Stimulated activated CD4-positive, alpha-beta T cell treated with anti-CD3 and anti-CD28 coated beads, TNF-alpha, amount 100 ng/mL, for 1 hour (primary cell): ENCODE measurements around the gene RUNX1.

Source experiments
- DNase-seq, 3 donors: peaks; one replicate each; pipeline ENCODE4 v3.0.0-alpha.2; 2020; ENCODE audit warnings: low read depth in 3 of 3, low spot score in 1 of 3

Gene RUNX1

DNA sequence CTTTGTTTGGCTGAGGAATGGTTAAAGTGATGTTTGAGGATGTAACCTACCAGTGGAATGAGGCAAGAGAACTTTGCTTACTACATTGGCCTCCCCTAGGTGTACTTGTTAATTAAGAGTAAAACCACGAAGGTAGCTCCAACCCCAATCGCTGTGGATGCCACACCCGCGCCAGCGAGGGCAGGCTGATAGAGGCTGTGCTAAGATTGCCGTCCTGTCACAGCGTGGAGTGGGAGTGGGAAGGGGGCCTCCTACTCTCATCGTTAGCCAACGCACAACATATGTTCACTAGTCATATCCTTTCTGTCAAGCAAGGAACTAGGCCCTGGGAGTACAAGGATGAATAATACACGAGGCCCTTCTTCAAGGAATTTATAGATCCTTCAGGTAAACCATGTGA lies 99.6 kb downstream of the RUNX1 start:
- no peak for DNase-seq

DNA sequence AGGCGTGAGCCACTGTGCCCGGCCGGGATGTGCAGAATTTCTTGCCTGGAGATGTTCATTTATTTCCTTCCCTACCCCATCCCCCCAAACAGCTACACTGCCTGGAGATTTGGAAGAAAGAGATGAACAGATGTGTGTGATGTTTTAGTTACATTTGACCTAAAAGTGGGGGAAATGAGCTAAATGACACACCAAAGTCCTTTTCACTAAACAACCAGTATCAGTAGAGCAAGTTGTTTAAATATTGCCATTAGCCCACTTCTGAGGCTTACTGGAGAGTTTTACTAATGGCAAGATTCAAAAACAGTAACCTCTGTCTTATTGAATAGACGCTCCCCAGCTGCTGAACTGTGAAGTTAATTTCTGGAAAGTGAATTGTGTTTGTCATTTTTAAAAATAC lies 100.1 kb downstream of the RUNX1 start:
- DNase-seq = no peak

DNA sequence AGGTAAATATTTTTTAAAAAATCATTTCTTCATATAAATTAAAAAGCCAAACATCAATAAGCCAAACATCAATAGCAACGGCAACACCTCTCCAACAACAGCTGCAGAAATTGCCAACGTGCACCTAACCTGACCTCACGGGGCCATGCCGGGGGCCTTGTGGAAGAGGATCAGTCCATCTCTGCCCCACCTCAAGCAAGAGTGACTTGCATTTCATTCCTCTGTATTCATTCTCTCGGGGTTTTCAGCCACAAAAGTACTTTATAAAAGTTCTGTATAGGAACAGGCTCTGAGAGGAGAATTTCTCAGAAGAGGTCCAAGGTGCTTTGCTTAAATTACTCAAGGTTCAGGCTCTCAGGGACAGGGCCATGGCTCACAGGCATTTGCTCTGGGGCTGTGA lies 100.9 kb downstream of the RUNX1 start:
- DNase-seq = no peak

DNA sequence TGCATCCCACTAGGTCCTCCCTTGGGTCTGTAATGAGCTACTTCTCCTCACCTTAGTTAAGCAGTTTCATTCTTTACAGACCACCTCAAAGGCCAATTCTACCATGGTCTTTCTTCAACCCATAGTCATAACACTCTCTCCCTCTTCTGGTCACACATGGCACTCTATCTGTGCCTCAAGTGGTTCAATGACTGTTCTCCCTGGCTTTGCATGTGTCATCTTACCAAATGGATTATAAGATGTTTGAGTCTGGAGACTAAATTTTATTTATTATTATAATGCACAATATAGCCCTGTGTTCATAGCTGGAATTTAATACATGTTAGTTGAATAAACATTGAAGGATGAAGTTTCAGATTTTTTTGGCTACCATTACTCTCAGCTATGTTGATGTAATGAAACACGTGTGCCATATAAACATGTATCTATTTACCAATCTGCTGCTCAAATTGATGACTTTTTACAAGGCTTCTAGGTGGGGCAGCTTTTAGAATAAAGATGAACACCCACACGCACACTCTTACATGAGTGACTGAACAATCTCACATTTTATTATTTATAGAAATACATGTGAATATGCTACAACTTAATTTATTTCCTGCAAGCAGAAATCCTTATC lies 102.1 kb downstream of the RUNX1 start:
- DNase-seq = no peak

DNA sequence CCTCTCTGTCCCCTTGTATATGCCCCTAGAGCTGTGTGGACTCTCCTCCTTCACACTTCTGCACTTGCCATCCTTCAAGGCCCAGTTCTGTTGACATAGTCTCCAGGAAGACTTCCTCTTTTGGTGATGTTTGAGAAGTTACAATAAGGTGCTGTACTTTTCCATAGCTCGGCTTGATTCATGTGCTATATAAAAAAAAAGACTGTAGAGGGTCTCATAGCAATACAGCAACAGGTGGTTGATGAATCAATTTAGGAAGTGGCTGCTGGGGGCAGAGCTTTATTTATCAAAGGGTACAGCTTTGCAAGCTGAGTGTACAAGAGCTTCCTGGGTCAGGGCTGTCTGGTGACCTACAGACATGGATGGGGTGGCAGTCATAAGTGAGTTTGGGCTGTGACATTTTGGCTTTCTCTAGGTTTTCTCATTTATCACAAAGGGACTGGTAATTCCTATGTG lies 102.7 kb downstream of the RUNX1 start:
- DNase-seq = no peak

DNA sequence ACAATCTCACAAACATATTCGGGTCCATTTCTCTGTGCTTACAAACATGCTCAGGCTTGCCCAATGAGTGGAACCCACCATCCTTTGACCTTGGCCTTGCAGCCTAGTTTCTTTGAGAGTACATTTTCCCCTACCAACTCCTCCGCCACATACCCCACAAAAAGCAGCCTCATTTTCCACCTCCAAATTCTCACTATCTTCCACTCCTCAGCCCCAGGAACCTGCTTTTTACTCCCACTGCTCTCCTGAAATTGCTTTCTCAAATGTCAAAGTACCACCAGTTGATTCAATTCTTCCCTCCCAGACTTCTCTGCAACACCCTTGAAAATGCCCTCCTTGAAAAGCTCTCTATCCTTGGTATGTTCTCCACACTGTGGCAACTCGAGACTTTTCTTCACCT lies 103.8 kb downstream of the RUNX1 start:
- DNase-seq = no peak

DNA sequence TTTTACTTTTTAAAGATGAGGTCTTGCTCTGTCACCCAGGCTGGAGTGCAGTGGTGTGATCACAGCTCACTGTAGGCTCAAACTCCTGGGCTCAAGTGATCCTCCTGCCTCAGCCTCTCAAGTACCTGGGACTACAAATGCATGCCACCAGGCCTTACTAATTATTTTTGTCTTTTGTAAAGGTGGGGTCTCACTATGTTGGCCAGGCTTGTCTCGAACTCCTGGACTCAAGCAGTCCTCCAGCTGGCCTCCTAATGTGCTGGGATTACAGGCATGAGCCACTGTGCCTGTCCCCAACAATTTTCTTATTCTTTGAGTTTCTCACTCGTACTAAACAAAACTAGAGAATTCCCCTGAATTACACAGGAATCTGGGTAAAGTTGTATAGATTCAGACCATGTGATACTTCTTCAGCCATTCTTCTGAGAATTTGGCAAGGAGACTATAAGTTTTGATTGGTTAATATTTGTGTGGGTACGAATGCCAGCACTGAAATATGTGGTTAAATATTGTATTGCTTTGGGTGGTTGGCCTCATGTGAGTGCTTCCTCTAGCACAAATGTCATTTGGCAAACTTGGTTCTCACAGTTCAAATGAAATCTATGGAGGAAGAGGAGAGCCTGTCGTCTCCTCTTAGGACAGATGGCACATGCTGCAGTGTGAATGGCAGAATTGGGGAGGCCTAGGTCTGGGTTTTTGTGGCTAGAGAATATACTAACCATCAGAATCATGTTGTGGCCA lies 104.9 kb downstream of the RUNX1 start:
- DNase-seq = no peak

DNA sequence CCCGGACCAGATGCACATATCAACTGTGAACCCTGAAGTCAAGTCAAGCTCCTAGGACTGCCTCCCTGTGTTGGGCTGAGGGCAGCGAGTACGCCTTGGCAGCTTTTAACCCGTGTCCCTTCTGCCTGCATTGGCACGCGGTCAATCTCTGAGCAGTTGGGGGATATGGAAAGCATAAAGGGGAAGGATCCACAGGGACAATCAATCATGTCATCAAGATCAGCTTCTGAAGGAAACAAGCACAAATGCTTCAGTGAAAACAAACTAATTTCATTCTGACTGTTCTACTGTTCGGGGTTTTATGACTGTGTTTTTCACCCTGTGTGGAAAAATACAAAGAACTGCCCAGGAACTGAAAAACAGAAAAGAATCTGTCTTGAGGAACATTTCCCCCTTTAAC lies 106.2 kb downstream of the RUNX1 start:
- no peak for DNase-seq

DNA sequence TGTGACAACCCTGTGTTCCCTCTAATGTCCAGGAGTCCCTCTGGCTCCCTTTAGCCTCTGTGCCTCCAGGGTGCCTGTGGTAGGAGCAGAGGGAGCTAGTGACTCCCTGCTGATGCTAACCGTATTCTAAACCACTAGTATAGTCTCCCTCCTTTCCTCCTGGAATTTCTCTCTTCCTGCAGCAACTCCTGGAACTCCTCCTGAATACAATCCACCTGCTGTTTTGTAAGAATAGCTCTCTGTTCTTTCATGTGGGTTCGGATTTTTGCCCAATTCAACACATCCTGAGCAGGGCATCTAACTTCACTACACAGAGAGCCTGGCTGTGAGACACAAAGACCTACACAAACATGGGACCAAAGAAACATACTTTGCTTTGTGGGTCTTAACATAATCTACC lies 107.9 kb downstream of the RUNX1 start:
- no peak for DNase-seq

DNA sequence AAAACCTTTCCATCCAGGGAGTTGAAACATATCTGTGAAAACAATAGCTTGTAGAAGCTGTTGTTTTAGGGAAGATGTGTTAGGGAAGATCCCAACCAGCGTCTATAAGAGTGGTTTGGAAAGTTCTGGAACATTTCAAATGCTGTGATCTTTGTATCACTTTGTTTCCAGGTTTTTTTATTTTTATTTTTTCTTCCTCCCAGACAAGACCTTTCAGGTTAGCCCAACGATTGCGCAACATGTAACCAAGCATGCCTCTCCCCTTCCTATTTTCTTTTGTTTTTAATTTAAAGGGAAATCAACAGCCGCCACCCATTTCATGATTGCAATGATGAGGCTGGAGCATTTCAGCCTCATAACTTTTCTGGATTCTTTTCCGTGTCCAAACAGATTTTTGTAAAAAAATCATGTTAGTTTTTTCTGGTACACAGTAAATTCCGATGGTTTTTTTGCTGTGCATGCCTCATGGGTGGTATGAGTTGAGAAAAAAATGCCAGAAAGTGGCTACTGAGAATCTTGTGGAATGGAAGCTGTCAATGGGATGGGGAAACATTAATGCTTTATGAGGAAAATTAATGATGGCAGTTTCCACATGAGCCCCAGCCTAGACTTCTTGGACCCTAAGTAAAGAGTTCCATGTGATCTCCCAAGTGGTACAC lies 109.3 kb downstream of the RUNX1 start:
- no peak for DNase-seq

DNA sequence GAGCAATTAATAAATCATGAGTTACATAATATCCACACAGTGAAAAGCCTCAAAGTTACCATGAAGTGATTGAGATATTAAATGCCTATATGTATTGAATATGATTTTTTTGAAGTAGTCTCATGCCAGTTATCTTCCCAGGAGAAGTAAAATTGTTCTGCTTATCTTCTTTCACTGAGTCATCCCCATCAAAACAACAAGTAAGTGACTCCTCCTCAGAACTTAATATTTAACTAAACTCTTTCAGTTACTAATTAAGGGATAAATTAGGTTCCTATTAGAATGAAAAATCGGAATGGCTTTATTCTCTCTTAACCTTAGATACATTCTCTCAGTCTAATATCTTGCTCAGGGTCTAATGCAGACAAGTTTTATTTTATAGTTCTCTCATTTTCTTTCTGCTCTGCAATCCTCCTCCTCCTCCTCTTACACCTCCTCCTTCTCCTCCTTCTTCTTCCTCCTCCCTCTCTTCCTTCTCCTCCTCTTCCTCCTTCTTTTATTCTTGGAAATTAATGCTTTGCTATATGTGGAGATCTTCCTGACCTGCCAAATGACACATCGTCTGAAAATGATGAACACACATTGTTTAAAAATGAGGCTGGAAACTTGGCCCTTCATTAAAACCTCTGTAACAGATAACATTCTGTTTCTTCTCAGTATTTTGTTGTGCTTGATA lies 110.9 kb downstream of the RUNX1 start:
- no peak for DNase-seq

DNA sequence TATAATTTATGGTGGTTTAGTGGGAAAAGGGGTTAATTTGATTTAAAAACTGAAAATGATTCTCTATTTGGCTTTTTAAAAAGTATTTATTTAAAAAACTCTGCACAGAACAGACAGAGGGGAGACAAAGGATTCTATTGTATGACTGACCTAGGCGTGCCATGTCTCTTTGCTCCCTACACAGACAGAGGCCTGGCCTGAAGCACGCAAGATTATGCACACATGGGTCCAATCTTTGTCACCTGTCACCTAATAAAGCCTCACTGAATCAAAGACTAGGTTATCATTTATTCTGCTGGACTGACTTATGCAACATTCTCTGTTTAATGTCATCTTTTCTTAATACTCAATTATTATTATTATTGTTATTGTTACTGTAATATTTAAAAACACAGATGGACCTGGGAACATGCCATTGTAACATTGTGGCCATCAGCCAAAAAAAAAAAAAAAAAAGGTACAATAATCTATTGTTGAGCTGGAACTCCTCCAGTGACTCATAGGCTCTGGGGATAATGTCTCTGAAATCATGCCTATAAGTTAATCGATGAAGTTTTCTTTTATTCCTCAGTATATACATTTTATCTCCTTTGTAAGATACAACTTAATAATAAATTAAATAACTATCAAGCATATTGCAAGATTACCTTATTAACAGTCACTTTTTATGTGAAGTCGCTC lies 112.1 kb downstream of the RUNX1 start:
- no peak for DNase-seq

DNA sequence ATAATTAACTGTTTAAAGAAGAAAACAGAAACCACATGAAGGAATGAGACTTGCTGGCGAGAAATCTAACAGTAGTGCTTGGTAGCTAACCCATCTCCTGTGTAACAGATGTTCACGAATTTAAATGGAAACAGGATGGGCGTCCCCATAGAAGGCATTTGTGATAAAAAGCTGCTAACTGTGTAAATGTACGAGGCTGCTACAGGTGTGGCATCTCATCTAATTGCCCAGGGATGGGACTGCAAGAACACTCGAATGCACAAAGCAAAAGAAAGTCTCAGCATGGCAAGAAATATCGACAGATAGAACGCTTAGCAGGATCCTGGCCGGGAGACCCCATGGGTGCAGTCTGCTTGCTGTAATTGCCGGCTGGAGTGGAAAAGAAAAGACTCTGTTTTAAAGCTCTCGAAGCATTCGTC lies 112.7 kb downstream of the RUNX1 start:
- DNase-seq = no peak

DNA sequence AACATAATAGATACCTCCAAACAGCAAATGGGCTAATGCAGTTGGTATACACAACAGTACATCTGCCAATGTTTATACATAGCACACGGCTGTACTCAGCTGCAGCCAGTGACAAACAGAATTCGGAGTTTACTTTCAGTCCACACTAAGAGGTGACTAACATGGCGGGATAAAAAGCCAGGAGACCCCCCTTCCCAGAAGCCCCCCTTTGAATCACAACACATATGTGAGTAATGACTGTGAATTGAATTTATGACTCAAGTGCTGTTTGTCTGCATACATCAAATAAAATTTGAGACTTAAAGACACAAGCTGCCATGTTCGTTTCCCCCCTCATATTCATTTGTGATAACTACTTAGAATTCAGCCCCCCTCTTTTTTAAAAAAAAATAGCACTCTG lies 113.2 kb downstream of the RUNX1 start:
- DNase-seq = no peak

DNA sequence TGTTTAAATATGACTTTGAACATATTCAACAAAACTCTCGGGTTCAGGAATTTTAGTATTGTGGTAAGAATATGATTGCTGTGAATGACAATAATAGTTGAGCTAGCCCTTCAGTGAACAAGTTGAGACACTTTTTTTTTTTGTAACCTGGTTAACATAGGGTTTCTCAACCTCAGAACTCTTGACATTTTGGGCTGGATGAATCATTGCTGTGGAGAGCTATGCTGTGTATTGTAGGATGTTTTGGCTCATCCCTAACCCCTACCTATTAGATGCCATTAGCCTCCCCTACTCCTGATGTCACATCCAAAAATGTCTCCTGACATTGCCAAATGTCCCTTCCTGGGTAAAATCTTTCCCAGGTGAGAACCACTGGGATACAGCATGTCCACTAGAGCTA lies 113.7 kb downstream of the RUNX1 start:
- no peak for DNase-seq

DNA sequence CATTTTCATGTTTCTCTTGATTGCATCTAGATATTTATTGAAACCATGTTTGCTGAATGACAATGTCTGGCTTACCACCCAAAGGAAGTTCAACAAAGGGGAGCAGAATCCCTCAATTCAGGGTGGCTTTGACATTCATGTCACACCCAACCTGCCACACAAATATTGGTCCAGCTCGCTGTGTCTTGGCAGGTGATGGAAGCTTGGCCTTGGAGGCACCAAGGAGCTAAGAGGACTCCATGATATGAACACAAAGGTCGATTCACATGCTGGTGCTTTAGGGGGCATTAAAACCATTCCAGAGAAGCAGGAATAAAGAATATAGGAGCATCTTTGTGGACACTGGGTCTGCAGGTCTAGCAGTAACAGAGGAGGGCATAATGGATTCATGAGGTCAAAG lies 114.8 kb downstream of the RUNX1 start:
- DNase-seq = no peak

DNA sequence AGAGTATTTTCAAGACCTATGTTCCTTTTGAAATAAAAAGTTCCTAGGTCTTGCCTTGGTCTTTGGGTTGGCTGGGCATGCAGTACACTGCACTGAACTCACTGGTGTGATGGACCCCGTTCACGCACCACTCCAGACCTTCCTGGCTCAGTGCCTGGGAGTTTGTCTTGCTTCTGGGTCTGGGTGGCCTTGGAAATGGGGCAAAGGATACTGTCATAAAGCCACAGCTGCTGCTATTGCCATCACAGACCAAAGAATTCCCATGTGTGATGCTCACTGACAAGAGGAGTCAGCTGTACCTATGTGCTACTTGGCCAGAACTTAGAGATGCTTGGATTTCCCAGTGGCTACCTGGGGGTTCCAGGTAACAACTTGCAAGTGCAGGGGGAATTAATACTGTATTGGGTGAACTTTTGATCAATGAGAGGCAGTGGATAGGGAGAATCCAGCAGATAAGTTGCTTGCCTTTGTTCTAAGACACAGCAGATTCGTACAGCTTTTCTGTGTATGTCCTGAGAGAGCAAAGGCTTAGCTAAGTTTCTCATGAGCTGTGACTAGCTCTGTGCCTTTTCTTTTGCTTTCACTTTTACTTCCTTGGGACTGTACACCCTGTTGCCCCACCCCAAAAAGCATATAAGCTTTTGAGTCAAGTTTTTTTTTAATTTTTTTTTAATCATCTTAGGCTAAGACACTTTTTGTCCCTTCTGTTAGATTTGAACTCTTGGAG lies 115.3 kb downstream of the RUNX1 start:
- DNase-seq = no peak

DNA sequence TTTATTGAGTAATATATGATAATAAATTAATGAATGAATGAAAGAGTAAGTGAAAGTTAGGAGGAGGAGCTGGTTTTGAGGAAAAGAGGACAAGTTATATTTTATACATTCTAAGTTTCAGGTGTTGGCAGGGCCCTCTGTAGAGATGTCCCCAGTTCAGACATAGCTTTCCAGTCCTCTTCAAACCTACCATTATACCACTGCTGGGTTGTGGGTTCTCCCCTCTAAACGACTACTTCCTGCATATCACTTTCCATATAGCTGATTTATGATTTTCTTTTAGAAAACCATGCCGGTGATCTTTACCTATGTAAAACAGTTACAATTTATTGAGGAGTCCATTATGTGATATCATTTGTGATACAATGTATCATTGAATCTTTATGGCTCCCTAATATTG lies 116.9 kb downstream of the RUNX1 start:
- no peak for DNase-seq

DNA sequence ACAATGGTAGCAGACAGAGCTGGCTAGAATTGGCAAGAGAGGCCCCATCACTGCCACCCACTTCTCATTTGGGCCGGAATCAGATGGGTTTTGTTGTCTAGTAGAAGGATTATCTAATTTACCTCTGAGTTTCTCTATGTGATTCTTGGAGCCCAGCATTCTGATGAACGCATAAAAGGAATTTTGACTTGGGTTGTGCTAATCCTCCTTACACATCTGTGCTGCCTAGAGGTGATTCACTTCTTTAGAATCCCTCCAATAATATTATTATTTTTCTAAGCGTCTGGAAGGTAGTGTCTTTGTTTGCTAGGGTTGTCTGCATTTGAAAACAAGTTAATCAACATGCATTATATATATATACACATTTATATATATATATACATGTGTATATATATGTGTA lies 118.1 kb downstream of the RUNX1 start:
- DNase-seq = no peak

DNA sequence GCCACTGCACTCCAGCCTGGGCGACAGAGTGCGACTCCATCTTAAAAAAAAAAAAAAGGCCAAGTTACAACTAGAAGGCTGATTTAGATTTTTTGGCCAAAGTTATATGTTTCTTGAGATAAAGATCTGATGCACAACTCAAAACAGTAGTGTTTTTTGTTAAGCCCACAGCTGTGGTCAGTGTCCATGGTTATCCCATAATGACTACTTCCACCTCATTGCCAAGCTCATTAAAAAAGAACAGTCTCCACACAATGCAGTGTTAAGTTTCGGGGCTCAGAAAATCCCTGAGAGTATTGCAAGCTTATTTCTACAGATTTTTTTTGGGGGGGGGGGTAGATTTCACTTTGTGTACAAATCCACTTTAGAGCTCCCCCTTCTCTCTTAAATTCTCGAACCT lies 120.5 kb downstream of the RUNX1 start:
- no peak for DNase-seq

DNA sequence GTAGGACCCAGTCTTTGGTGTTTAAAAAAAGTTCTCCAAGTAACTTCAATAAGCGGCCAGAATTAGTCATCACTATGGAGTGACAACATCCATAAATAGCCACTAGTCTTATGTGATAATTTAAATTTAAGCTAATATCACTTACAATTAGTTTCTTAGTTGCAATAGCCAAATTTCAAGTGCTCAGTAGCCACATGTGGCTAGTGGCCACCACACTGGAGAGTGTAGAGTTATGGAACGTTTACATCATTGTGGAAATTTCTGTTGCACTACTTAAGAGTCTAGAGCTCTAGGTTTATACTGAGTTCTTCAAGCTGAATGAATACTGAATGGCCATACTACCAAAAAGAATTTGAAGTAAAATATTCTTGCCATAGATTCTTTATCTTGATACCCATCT lies 121.1 kb downstream of the RUNX1 start:
- DNase-seq = no peak
